ENCODE measurements around the gene RABAC1. TPM values are rescaled to one million over a fixed set of nuclear protein-coding genes. Genes with fewer than 3 reads are reported as not detected.

The RABAC1 gene
- total RNA-seq, 1 donor from 2014 or later, result 90.6 TPM

DNA sequence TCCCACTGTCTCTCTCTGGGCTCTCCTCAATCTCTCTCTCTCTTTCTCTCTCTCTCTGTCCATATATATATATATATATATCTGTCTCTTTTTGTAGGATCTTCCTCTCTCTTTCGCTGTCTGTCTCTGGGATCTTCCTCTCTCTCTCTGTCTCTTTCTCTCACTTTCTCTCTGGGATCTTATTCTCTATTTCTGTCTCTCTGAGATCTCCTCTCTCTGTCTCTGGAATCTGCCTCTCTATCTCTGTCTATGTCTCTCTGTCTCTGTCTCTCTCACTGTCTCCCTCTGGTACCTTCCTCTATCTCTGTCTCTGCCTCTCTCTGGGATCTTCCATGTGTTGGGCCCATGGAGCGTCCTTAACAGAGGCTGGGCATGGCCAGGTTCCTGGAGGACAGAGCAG lies 31.5 kb upstream of the RABAC1 start:
- intact Hi-C loops (cut with micrococcal nuclease), result no loop called here

DNA sequence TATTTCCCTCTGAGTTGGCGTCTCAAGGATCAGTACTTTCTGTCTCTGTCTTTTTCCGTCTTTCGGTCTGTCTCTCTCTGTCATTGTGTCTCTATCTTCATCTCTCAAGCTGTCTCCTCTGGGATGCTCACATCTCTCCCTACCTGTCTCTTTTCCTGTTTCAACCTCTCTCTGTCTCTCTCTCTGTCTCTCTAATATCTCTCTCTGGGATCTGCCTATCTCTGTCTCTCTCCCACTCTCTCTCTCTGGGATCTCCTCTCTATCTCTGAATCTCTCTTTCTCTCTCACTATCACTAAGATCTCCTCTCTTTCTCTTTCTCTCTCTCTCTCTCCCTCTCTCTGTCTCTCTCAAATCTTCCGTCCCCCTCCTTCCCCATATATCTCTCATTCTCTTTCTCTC lies 30.9 kb upstream of the RABAC1 start:
- intact Hi-C loops (cut with micrococcal nuclease), result no loop called here

DNA sequence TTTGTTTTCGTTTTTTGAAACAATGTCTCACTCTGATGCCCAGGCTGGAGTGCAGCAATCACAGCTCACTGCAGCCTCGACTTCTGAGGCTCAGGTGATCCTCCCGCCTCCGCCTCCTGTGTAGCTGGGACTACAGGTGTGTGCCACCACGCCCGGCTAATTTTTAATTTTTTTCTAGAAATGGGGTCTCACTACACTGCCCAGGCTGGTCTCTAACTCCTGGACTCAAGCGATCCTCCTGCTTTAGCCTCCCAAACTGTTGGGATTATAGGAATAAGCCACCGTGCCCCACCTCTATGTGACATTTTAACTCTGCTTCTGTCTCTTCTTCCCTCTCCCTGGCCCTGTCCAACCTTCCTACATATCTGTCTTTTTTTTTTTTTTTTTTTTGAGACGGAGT lies 29.8 kb upstream of the RABAC1 start:
- intact Hi-C loops (cut with micrococcal nuclease), result no loop called here

DNA sequence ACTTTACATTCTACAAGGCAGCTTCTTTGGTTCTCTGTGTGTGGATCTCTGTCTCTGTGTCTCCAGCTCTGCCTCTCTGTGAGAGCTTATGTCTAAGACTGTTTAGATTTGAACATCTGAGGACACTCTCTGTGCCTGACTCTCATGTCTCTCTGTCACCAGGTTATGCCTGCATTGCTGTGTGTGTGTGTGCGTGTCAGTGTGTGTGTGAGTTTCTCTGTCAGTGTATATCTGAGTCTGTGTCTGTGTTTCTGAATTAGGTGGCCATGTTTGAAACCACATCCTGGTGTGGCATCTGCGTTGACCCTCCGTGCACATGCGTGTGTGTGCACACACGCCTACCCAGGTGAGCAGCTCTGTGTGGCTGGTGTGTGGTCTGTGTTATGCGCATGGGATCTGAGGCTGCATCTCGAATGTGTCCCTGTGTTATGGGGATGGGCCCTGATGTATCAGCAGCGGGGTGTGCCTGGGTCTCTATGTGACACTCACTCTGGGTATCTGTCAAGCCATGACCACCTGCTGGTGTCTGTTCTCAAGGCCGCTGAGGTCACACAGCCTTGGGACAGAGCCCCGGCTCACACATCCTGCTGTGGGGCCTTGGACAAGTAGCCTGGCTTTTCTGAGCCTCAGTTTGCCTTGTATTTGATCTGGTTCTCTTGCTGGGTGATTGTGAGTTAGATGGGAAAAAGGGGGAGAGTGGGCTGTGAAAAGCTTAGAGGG lies 28.2 kb upstream of the RABAC1 start:
- intact Hi-C loops (cut with micrococcal nuclease), result no loop called here

DNA sequence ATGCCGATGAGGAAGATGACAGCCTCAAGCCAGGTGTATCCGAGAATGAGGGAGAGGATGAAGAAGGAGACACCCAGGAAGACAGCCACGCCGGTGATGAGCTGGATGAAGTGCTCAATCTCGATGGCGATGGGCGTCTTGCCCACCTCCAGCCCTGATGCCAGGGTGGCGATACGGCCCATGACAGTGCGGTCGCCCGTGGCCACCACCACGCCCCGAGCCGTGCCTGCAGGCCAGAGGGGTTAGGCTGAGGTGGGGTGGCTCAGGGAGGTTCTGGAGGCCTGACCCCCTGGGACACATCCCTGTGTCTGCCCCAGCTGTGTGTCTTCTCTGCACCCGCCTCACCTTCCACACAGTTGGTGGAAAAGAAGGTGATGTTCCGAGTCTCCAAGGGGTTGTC lies 25.8 kb upstream of the RABAC1 start:
- intact Hi-C loops (cut with micrococcal nuclease), result no loop called here

DNA sequence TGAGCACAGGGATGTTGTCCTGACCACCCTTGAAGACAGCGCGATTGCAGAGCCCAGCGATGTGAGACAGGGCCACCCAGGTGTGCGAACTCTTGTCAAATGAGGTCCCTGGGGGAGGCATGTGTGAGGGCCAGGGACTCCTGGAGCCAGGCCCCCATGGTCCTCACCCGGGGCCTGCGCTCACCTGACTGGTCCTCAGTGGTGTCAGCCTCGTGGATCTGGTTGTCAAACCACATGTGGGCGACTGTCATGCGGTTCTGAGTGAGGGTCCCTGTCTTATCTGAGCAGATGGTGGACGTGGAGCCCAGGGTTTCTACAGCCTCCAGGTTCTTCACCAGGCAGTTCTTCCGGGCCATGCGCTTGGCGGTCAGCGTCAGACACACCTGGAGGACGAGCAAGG lies 22.6 kb upstream of the RABAC1 start:
- intact Hi-C loops (cut with micrococcal nuclease), result no loop called here

DNA sequence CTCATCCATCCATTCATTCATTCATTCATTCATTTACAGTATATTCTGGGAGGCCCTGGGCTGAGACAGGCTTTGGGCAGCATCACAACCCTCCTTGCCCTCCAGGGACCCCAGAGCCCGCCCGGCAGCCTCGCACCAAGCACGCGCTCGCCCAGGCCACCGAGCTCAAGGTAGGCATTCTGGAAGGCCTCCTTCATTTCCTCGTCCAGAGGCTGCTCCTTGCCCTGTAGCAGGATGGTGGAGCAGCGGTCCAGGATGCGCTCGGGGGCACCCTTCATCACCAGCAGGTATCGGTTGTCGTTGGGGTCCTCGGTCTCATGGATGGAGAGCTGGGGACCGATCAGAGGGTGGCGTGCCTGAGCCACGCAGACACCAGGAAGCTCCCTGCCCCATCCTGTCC lies 19.3 kb upstream of the RABAC1 start:
- intact Hi-C loops (cut with micrococcal nuclease), result no loop called here

DNA sequence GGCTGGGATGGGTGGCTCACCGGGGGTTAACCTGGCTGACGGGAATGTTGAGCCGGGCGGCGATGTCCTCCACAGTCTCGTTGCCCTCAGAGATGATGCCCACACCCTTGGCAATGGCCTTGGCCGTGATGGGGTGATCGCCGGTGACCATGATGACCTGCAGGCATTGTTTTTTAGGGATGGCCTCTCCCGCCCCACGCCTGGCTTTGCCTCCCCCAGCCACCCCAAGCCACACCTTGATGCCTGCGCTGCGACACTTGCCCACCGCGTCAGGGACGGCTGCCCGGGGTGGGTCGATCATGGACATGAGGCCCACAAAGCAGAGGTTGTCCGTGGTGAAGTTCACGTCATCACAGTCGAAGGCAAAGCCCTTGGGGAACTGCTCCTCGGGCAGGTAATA lies 18.8 kb upstream of the RABAC1 start:
- intact Hi-C loops (cut with micrococcal nuclease), result no loop called here

DNA sequence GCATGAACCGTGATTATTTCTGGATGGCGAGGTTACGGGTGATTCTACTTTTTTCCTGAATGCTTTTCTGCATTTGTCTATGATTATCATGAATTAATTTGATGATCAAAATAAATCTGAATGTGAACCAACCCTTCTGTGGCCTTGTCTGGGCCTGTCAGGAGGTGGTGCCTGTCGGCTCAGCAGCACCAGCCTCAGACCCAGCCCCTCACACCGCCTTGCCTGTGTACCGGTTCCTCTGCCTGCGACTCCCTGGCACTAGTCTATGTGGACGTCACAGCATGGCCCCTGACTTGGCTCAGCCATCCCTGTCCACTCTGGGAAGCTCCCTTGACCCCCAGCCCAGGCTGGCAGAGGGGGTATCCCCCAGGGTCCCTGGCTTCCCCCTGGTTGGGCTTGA lies 15.5 kb upstream of the RABAC1 start:
- intact Hi-C loops (cut with micrococcal nuclease), result no loop called here

DNA sequence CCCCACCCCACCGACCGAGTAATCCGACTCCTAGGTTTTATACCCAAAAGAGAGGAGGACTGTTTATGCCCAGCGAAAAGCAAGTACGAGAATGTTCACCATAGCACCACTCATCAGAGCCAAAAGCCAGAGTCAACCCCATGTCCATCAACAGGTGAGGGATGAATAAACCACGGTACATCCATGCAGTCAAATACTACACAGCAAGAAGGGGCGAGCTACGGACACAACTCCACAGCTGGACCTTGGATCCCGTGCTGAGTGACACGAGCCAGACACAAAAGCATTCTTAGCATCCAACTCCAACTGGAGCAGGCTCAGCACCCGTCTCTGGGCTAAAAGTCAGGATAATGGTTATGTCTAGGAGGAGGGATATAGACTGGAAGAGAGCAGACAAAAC lies 12.2 kb upstream of the RABAC1 start:
- intact Hi-C loops (cut with micrococcal nuclease), result no loop called here

DNA sequence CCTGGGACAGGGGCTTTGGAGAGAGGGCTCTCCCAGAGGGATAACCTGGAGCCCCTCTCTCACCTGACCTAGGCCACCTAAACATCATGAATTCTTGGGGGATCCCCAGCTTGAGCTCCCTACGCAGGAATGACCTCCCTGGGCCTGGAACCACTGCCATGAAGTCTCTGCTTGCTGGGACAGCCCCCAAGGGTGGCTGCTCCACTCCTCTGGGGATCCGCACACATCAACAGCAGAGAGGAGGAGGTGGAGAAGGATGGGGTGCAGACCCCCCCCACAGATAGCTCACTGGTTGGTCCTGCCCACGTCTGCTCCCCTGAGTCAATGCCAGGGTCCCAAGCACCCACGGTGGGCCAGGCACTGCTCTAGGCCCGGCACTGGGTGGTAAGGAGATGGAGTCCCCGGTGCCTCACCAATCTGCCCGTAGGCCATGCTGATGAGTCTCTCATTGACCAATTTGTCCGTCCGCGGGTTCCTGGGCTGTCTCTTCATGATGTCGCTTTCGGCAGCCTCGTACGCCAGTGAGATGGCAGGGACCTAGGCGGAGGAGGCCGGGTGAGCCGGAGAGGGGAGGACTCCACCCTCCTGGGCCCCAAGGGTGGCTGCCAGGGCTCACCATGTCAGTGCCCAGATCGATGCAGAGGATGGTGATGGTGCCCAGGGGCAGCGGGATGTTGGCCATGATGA lies 10.8 kb upstream of the RABAC1 start:
- intact Hi-C loops (cut with micrococcal nuclease), result no loop called here

DNA sequence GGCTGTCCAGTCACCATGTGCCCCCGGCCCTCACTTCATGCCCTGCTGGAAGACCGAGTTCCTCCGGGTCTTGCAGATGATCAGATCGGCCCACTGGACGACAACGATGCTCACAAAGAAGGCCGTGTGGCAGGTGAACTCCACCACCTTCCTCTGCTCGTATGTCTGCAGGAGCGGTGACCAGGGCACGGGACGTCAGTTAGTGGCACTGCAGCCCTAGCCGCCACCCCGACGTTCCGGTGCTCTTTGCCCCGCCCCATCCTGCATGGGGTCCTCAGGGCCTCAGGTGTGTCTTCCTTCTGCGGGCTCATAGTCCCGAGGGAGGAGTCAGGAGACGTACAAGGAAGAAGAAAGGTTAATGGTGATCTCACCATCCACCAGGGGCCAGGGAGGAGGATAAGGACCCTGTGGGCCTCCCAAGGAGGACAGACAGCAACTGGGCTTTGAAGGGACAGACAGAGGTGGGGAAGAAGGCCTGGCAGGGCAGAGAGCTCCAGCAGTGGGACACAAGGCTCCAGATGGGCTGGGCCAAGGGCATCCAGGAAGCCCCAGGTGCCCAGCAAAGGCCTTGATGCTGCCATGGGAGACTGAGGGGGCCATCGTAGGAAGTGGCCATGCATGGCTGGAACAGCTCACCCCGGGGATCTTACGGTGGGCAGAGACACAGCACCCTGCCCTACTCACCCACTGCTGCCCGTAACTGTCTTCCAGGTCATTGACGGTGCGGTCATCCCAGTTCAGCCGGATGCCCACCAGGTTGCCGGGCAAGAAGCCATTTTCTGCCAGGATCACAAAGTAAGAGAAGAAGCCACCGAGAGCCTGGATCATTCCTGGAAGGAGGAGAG lies 9.9 kb upstream of the RABAC1 start:
- intact Hi-C loops (cut with micrococcal nuclease), result no loop called here

DNA sequence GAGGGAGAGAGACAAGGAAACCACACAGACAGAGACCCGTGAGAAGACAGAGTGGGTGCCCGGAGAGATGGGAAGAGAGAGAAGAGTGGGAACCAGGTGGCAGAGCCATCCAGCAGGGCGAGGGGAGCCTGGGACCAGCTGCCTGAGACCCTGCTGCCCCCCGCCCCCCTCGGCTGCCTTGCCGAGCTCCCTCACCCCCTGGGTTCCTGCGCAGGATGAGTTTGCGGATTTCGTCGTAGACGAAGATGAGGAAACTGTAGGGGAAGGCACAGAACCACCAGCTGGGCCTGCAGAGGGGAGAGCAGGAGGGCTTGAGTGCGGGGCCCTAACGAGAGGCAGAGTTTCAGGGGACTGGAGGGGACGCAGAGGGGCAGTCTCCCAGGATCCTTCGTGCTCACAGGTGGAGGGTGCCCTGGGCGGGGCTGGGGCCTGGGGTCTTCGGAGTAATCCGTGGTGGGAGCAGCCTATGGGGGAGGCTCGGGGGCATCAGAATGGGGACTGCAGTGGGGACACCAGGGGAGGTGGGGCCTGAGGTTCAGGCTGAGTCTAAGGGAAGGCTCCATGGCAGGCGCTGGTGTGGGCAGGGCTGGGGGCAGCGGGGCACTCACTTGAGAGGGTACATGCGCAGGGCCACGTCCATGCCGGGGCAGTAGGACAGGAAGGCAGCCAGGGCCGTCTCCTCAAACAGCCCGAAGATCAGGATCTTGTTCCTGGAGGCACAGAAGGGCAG lies 8.1 kb upstream of the RABAC1 start:
- intact Hi-C loops (cut with micrococcal nuclease), result no loop called here

DNA sequence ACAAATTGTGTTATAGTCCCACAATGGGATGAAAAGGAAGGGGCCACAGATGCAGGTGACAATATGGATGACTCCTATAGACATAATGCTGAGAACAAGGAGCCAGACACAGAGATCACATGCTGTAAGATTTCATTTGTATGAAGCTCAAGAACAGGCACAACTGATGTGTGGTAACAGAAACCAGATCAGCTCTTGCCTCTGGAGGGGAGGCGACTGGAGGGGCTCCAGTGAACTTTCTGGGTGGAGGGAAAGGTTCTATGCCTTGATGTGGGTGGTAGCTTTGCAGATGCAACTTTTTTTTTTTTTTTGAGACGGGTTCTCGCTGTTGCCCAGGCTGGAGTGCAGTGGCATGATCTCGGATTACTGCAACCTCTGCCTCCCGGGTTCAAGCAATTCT lies 6.0 kb upstream of the RABAC1 start:
- intact Hi-C loops (cut with micrococcal nuclease), result no loop called here

DNA sequence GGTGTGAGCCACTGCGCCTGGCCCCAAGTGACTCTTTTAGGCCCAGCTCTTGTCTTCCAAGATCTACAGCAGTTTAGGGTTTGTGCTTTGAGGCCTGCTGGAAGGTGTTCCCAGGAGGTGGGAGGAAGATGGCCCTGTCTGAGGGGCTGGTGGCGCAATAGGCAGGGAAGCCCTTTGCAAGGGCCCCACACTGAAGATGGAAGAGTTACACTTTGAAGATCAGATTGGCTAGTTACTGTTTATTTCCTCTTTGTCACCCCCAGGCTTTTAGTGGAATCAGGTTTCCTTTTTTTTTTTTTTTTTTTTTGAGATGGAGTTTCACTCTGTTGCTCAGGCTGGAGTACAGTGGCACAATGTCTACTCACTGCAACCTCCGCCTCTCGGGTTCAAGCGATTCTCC lies 1.9 kb upstream of the RABAC1 start:
- intact Hi-C loops (cut with micrococcal nuclease), result no loop called here

DNA sequence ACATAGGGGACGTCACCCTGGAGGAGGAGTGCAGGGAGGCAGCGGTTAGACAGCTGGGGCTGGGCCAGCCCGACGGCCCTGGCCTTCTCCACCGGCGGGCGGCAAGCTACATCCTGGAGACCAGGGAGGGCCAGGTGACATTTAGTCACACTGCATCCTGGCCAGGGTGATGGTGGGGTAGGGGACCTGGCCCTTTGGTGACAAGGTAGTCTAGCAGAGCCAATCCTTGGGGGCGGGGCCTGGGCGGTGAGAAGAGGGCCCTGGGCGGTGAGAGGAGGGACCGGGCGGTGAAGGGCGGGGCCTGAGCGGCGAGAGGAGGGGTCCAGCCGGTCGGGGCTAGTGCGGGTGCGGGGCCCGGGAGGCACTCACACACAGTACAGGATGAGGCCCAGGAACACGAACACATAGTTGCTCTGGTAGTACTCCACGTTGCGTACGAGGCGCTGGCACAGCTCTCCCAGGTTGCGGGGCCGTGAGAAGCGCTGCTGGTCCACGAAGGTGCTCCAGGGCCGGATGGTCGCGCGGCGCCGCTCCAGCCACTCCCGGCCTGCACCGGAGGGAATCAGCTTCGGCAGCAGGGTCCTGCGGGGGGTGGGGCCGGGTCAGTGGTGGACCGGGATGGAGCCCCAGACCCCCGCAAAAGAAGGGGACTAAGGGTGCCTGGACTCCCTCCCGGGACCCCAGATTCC lies 610 bp downstream of the RABAC1 start:
- intact Hi-C loops (cut with micrococcal nuclease), result loop anchor here (1.0 to 5.0 kb wide), 14 partner anchors 7 to 426 kb away; partner anchors contain the start of genes ATP1A3 and ERF

DNA sequence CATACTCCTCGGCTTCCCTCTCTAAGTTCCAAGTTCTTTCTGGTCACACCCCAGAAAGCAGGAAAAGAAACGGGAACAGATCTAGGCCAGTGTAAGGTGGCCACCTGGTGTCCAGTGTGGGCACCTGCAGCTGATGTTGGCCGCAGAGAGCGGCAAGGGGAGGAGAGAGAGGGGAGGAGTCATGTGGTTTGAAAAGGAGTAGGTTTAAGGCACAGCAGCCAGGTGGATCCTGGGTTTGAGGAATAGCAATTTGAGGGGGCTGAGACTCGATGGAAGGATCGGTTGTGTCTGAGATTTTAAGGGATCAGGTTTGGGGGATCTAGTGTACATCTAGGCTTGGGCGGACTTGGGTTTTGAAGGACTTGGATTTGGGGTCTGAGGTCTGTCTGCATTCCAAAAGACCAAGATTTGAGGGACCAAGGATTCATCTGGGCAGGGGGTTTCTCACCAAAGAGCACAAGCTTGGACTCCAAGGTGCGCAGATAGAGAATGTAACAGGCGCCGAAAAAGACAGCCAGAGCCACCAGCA lies 1.2 kb downstream of the RABAC1 start:
- intact Hi-C loops (cut with micrococcal nuclease), result loop anchor here (1.0 to 5.0 kb wide), 6 partner anchors 71 to 426 kb away; partner anchors contain the start of gene ERF

DNA sequence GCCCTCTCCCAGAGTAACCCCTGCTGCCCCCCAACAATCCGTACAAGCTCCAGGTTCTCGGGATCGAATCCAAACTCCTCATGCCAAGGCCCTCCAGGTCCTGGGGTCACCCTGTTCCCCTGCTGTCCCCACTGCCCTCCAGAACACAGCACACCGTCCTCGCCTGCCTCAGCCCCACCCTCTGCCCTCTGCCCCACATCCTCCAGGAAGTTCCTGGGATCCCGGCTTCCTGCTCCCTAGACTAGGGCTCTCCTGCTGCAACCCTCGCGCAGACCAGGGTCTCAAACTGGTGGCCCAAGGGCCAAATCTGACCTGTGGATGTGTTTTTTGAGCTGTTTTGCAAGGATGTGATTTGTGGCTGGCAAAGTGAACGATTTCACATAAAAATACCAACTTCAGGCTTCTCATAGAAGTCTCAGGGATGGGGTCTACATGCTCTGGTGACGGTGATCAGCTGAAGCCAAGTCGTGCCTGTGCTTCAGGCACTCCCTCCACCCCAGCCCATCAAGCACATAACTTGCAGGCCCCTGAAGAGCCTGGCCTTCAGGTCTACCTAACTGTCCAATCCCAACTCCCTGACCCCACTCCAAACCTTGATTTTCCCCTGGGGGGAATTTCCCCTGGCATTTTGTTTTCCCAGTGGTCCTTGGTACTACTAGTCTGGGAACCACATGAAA lies 1.8 kb downstream of the RABAC1 start:
- intact Hi-C loops (cut with micrococcal nuclease), result loop anchor here (5.0 kb wide), 2 partner anchors 165 to 425 kb away; no protein-coding TSS in a partner anchor

DNA sequence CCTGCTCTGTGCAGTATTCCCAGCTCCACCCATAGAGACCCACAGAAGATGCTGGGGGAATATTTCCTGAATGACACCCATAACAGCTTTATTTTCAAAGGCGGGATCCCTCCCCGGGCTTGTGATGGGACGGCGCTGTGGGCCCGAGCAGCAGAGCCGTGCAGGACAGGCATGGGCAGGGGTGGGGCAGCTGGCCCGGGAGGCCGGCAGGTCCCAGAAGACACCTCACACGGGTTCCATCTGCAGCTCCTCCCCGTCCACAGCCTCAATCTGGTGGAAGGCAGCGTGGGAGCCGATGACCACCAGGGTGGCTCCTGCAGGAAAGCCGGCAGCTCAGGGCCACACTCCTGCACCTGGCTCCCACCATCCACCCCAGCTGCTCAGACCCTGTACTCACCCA lies 2.5 kb downstream of the RABAC1 start:
- intact Hi-C loops (cut with micrococcal nuclease), result loop anchor here (5.0 kb wide), 2 partner anchors 164 to 424 kb away; no protein-coding TSS in a partner anchor

DNA sequence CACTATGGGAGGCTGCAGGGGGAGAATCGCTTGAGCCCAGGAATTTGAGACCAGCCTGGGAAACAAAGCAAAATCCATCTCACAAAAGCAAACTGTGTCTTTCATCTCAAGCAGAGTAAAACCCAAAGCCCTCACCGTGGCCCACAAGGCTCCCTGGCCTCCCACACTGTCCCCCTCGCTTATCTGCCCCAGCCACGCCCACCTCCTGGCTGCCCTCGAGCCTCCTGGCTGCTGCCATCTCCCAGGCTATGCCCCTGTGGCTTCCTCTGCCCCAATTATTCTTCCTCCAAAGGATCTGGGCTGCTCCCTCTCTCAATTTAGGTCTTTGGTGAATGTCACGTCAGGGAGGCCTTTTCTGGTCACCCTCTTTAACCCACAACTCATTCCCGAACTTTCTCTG lies 3.6 kb downstream of the RABAC1 start:
- intact Hi-C loops (cut with micrococcal nuclease), result loop anchor here (5.0 kb wide), 2 partner anchors 163 to 423 kb away; no protein-coding TSS in a partner anchor
